GM21526 (cell line): ENCODE data around the gene SAP130.

Experiments
- ATAC-seq: cut with Tn5 transposase; IDR thresholded peaks from one replicate; pipeline ENCODE4 v1.9.1; 2021; ENCODE audit warnings: moderate library complexity; ENCODE audit not compliant: unreplicated experiment, low FRiP score

Gene SAP130

GRCh38 chr2:128027801-128028667, at the start of gene SAP130:
SAP130 (minus strand) TSS chr2:128028059; CDS start chr2:128026292, 1,767 bp downstream.
- ATAC-seq, result peak; percentile 78

- no peak for ATAC-seq
These were observed 48.7 kb upstream of the SAP130 start for GRCh38 chr2:128076461-128077106.

DNA sequence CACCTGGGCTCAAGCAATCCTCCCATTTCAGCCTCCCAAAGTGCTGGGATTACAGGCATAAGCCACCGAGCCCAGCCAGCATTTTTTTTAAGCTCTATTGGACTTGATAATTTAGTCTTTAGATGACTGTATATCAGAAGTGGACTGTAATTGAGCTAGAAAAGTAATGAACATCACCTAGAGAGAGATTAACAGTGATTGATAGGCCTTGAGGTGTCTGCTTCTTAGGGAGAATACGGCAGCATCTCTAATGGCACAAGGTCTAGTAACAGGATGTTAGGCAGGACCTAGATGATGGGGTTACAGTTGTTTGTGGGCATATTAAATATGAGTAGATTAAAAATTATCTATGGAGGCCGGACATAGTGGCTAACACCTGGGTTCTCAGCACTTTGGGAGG, 45.4 kb upstream of the SAP130 start:
- no peak for ATAC-seq

- no peak for ATAC-seq
These were observed 41.9 kb upstream of the SAP130 start for GRCh38 chr2:128069769-128070168.

DNA sequence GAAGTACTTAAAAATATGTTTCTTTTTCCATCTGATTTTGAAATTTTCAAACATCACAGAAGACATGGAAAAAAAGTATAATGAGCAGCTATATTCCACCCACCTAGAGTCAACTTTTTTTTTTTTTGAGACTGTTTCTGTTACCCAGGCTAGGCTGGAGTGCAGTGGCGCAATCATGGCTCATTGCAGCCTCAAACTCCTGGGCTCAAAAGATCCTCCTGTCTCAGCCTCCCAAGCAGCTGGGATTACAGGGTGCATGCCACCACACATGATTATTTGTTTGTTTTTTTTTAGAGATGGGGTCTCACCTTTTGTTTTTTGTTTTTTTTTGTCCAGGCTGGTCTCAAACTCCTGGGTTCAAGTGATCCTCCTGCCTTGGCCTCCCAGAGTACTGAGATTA, 36.5 kb upstream of the SAP130 start:
- ATAC-seq, result no peak

GRCh38 chr2:128062571-128062970, 34.7 kb upstream of the SAP130 start:
- no peak for ATAC-seq

DNA sequence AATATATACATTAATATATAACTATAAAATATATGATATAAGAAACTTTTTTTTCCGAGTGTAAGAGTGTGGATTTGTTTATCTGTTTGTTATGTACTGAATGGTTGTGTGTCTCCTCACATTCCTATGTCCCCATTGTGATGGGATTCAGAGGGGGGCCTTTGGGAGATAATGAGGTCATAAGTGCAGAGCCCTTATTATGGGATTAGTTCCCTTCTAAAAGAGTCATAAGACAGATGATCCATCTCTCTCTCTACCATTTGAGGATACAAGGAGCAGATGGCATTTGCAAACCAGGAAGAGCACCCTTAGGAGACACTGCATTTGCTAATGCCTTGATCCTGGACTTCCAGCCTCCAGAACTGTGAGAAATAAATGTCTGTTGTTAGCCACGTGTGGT, 30.3 kb upstream of the SAP130 start:
- no peak for ATAC-seq

- no peak for ATAC-seq
These were observed 29.5 kb upstream of the SAP130 start for GRCh38 chr2:128057334-128057733.

GRCh38 chr2:128054104-128054885, 26.4 kb upstream of the SAP130 start:
- no peak for ATAC-seq

- ATAC-seq, result no peak
These were observed 25.5 kb upstream of the SAP130 start for GRCh38 chr2:128053331-128053730.

- ATAC-seq, result no peak
These were observed 15.2 kb upstream of the SAP130 start for GRCh38 chr2:128043041-128043440.

DNA sequence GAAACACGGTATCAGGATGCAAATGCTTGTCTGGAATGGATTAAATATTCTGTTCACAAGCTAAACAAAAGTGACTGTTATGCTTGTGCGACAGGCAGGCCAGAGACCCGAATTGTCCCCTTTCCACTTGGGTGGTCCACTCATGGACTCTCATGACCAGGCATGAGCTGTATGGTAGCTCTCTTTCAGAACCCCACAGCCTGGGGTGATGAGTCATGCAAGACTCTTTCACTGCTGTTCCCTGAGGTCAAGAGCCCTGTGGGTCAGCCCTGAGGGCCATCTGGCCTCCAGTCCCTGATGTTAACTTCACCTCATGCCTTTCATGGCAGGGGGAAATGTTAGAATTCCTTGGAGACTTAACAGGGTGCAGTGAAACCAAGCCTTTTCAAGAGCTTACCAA, 13.7 kb upstream of the SAP130 start:
- ATAC-seq, result no peak

GRCh38 chr2:128040166-128040771, 12.4 kb upstream of the SAP130 start:
- ATAC-seq, result no peak

GRCh38 chr2:128039535-128039934, 11.7 kb upstream of the SAP130 start:
- no peak for ATAC-seq

DNA sequence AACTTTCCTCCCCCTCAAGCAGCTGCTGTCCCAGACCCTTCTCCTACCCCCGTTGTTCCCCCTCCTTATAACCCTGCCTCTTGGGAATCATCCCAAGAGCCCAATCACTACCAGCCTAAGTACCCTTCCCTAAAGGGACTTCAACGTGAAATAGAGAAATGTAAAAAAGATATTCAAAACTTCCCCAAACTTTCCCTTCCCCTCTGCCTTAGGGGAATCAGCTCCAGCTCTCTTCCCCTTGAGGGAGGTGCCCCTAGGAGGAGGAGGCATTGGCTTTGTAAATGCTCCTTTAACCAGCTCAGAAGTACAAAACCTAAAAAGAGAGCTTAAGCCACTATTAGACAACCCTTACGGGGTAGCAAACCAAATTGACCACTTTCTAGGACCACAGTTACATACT, 10.6 kb upstream of the SAP130 start:
- ATAC-seq, result no peak

DNA sequence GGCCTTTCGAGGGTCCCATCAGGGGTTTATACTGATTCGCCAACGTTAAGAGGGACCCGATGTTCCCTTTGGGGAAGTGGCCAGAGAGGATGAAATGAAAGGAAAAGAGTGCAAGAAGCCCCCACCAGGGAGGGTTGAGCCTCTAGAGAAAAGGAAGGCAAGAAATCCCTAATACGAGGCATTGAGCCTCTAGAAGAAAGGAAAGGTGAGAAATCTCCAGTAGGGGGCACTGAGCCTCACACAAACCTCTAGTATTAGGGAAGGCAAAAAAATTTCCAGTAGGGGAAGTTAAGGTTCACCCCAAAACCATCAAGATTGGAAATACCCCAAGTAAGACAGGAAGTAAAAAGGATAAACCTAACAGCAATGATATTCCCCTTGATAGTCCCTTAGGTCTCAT, 9.8 kb upstream of the SAP130 start:
- ATAC-seq, result no peak

DNA sequence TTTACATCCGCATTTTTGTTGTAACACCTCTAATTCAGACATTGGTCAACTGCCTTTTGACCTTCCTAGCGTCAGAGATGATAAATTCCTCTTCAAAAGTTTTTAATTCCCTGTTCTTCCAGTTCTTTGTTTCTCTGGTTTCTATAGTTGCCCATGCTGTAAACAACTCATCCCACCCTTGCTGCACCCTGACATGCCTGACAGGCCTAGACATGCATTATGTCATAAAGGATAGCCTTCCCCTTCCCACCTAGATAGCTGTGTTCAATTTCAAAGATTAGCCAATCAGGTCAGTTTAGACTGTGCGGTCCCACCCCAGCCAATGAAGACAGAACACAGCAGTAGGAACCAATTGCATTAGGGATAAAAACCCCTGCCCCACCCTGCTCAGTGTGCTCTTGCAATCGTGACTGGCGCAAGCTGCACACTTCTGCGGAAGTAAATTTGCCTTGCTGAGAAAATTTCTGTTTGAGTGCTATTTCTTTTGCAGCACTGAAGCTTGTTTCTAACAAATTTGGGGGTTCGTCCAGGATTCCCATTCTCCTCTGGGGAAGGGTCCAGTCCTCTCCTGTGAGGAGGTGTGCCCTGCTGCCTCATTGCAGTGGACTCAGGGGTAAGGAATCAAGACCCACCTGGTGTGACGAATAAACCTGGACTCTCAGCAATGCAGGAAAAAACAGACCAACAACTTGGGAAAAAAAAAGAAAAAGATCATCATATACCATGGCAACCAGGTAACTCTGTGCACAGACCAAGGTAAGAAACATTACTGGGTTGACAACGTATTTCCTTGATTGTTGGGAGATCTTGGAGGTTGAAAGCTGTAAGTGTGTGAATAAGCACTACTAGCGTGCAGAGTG, 9.1 kb upstream of the SAP130 start:
- no peak for ATAC-seq

- no peak for ATAC-seq
These were observed 4.2 kb upstream of the SAP130 start for GRCh38 chr2:128032092-128032491.

- no peak for ATAC-seq
These were observed 802 bp upstream of the SAP130 start for GRCh38 chr2:128028668-128029054.

DNA sequence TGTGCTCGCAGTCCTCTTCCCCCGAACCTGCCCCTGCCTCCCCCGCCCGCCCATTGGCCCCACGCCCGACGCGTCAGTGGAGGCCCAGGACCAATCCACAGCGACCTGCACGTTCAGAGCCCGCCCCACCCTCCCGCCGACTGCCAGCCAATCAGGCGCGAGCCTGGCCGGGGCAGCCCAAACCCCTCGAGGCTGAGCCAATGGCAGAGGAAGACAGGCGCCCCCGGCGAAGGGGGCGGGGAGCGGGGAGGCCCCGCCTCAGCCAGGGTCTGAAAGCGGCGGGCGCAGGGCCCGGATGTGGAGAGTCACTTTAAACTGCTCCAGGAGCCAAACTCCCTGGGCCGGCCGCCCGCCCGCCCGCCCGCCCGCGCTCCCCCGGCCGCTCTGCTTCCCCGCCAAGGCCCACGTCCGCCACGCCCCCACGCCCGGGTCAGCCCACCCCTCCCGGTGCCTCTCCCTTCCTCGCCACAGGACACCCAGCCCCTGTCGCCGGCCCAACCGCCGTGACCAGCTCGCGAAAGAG, 520 bp downstream of the SAP130 start:
- peak; percentile 74 for ATAC-seq
